ENCODE measurements around the gene RHOT2. TPM values are rescaled to one million over a fixed set of nuclear protein-coding genes. Genes with fewer than 3 reads are reported as not detected.

The RHOT2 gene
- total and polyA plus RNA-seq, 9 of the 15 experiments (the other 6 are each of a cell fraction or from before 2014, with no cell fraction given): 5.0 to 373 (median 112) TPM

GRCh38 chr16:622920-623280 is 45.0 kb upstream of the RHOT2 start:
- ATAC-seq (peak; percentile 79), DNase-seq (ENCODE audit: extremely low read depth in 1 of 4, low spot score in 3 of 4) (peak; percentile 69 to 79 (median 72)), FAIRE-seq (peak; percentile 19)
- intact Hi-C loops (cut with micrococcal nuclease) (loop anchor here (2.0 kb wide), 1 partner anchor 14 kb away; the partner anchor contains the start of gene METTL26), in situ Hi-C loops (cut with MboI) (no loop called here)
- Histone ChIP-seq H3K36me3 (ENCODE audit: control insufficient read depth, insufficient read depth, low read length) (peaks cover 10% of the 10 kb centered on the region; the same call in 2 of the 3 replicates), H3K4me3 (peak overlapping the region; percentile 24; the same call in 1 of the 2 replicates), H3K4me1 (replicated peaks in 1 of 2; ENCODE audit: control insufficient read depth in 2 of 2, insufficient read depth in 2 of 2, low read length in 2 of 2) (peaks cover 23 to 79% of the 10 kb centered on the region in 2 experiments), H2AFZ (ENCODE audit: low read depth, low read length) (peak overlapping the region; percentile 35), H3K27ac (ENCODE audit: extremely low read depth, low read depth, low read length) (peak overlapping the region; percentile 71), H3K9me3 (replicated peaks; ENCODE audit: control insufficient read depth, insufficient read depth, low read depth, low read length) (no peaks in the 10 kb centered on the region), H3K9me1 (ENCODE audit: control insufficient read depth, insufficient read depth, low read length) (no peaks in the 10 kb centered on the region), H3K9ac (ENCODE audit: insufficient read depth in 1 of 2, low read depth in 2 of 2, low read length in 2 of 2) (peak overlapping the region; percentile 67 to 93), H4K20me1 (replicated peaks; ENCODE audit: control insufficient read depth, insufficient read depth, low read length) (no peaks in the 10 kb centered on the region), H3K4me2 (ENCODE audit: insufficient read depth, low read length) (peak overlapping the region; percentile 73), H3K27me3 (ENCODE audit: control insufficient read depth in 2 of 2, insufficient read depth in 2 of 2, low read length in 2 of 2) (no peaks in the 10 kb centered on the region), H3K79me2 (ENCODE audit: control insufficient read depth, insufficient read depth, low read length) (peaks cover 17% of the 10 kb centered on the region; the same call in 2 of the 3 replicates)
- no TSS peak for BruUV-seq (replicated peaks)
- 18% methylated on average over 14 of the region's 17 CpGs for WGBS (ENCODE audit: insufficient coverage, low coverage, missing lambda C conversion rate)
- POLR2A ChIA-PET: interaction anchor here (1.2 to 1.3 kb wide), 4 partner anchors 13 to 92 kb away, joined by 3 to 9 read pairs (median 4); partner anchors contain the start of genes METTL26 and WDR24
- CTCF ChIA-PET (ENCODE audit: low intra/inter-chr PET ratio): no interaction called here
- TF ChIP-seq ETV1 (tag; conservative IDR thresholded peaks at IDR 0.05; ENCODE audit: low read depth): 0 out of 2 replicates have a peak, but pooled peaks have one; percentile 13
- TF ChIP-seq ADNP (tag; IDR thresholded peaks at IDR 0.05): no peak
- no peak for TF ChIP-seq TFAP4 (CRISPR knock-in tag; IDR thresholded peaks at IDR 0.05; ENCODE audit: borderline replicate concordance)
- peak; percentile 24; the same call in 1 of the 2 replicates for TF ChIP-seq ZNF592 (IDR thresholded peaks at IDR 0.05)
- no peak for TF ChIP-seq ZNF280A (IDR thresholded peaks at IDR 0.05; ENCODE audit: low read depth, partially characterized antibody)
- TF ChIP-seq RBBP5 (IDR thresholded peaks at IDR 0.05; ENCODE audit: borderline replicate concordance, insufficient read depth, low read length, poor library complexity, severe bottlenecking): no peak
- peak; percentile 74 for TF ChIP-seq RBFOX2 (IDR thresholded peaks at IDR 0.05; ENCODE audit: low read depth, low read length)
- no peak for TF ChIP-seq SMARCE1 (IDR thresholded peaks at IDR 0.05)
- TF ChIP-seq ERF (CRISPR knock-in tag; IDR thresholded peaks at IDR 0.05): no peak
- no peak for TF ChIP-seq PCBP2 (IDR thresholded peaks at IDR 0.05; ENCODE audit: low read depth, low read length, poor library complexity, severe bottlenecking)
- 0 out of 2 replicates have a peak, but pooled peaks have one; percentile 18 for TF ChIP-seq NFRKB (IDR thresholded peaks at IDR 0.05; ENCODE audit: low read depth)
- TF ChIP-seq MXD1 (CRISPR knock-in tag; IDR thresholded peaks at IDR 0.05; ENCODE audit: borderline replicate concordance, poor library complexity, severe bottlenecking): no peak
- TF ChIP-seq ZBTB7A (IDR thresholded peaks at IDR 0.05; ENCODE audit: borderline replicate concordance, control insufficient read depth, low read depth, low read length): peak; percentile 17; the same call in 1 of the 2 replicates
- no peak for TF ChIP-seq SMARCC2 (IDR thresholded peaks at IDR 0.05; ENCODE audit: low read depth)

Measured in K562 (cell line).